Heart left ventricle (tissue), 13 donors: ENCODE data around the gene RAB14.

Experiments
- CTCF ChIP-seq, 12 donors: fragments of 200-600 bp; sonication (generic) in 4 of 12; IDR thresholded peaks; one replicate each; pipeline versions ENCODE4 v1.5.0 to v1.8.0; 2018 to 2022; ENCODE audit warnings: antibody characterized with exemption in 12 of 12, mild to moderate bottlenecking in 5 of 12
- POLR2A ChIP-seq, 2 donors: fragments of 450-650 bp; IDR thresholded peaks; one replicate each; pipeline ENCODE4 v1.6.1; 2017; ENCODE audit warnings: antibody characterized with exemption in 2 of 2, mild to moderate bottlenecking in 2 of 2, moderate library complexity in 2 of 2
- donor health status: ischemic (EF 13 %, LVEDD 7.1; RV severe dilation, severe dysfunction).
- donor health status: DM: no; HTN: yes; CAD: no.
- donor health status: DM: no; HTN: no; CAD: no.
- donor health status: ischemic (EF 25% LVEDD 6.9; RV normal size, moderate dysfunction).
- donor health status: ischemic (EF 25% LVEDD 5.7; RV mildly dilated, moderate dysfunction).
- donor health status: ischemic (EF 35%, LVEDD 5.7; RV mildly dilated, moderate dysfunction).
- donor health status: nonischemic (EF 11% LVEDD 7.7; RV severe dilation, severe dysfunction).
- donor health status: DM: yes; HTN: yes; CAD: no.
- donor health status: PGD.
- donor health status: ischemic (EF 29% LVEDD 5.4; RV normal size, mild dysfunction).
- donor health status: nonischemic (EF 23%, LVEDD 6.1; RV moderate dilation, normal function).

DNA sequence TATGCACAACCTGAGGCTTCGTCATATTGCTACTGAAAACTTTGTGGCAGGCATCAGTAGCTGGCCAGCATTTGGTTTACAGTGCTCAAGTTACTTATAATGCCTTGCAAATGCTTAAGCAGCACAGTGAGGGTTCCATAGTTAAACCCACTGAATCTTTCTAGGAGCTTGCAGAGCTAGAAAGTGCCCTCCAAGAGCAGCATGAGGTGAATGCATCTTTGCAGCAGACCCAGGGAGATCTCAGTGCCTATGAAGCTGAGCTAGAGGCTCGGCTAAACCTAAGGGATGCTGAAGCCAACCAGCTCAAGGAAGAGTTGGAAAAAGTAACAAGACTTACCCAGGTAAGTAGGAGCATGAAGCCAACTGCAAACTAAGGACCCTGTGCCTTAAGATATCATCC, 66.0 kb downstream of the RAB14 start:
- TF ChIP-seq POLR2A (IDR thresholded peaks at IDR 0.05) (no peak), CTCF (IDR thresholded peaks at IDR 0.05) (no peak)
